HepG2 (cell line): ENCODE measurements around the gene FXYD1. TPM values are rescaled to one million over a fixed set of nuclear protein-coding genes. Genes with fewer than 3 reads are reported as not detected.

Experiments
- ATAC-seq: fragments of 200-7000 bp; cut with Tn5 transposase; 3 replicates; pipeline ENCODE4 v1.9.1; 2020; ENCODE audit warnings: mild to moderate bottlenecking, moderate library complexity
- BruUV-seq: library from RNA; stranded (reverse); fragments of 400-500 nt; replicated peaks from 2 replicates; lab custom pipeline; 2021; lab: Mats Ljungman, UMichigan
- CTCF ChIA-PET: fragments of 300-600 bp; formaldehyde crosslinking; extraction: SDS; loops from one replicate; lab custom pipeline; 2021; ENCODE audit warnings: low total read pairs, inconsistent platforms, low intra/inter-chr PET ratio; lab: Yijun Ruan, JAX
- POLR2A ChIA-PET: fragments of 350-600 bp; sonication (Branson Sonifier 250); formaldehyde crosslinking; loops from one replicate; lab custom pipeline; 2020; ENCODE audit warnings: antibody characterized with exemption, inconsistent platforms; lab: Yijun Ruan, JAX
- DNase-seq: peaks from one replicate; pipeline ENCODE4 v3.0.0-alpha.2; 2015; ENCODE audit warnings: low spot score
- FAIRE-seq: peaks from 3 replicates; lab custom pipeline; 2011; peaks lifted over from hg19 to GRCh38; lab: Jason Lieb, UNC
- H2AFZ ChIP-seq: one replicate; pipeline ENCODE4 v1.6.1; 2011; ENCODE audit warnings: low read length, inconsistent platforms
- H3K27ac ChIP-seq: fragments of 300-600 bp; 3 replicates; pipeline ENCODE4 v1.8.0; 2011; ENCODE audit warnings: mixed run types, mild to moderate bottlenecking, mixed read lengths, low read length, inconsistent platforms; ENCODE audit not compliant: insufficient read depth; ENCODE audit errors: extremely low read length
- H3K27me3 ChIP-seq, 2 experiments: fragments of 200-600 bp in 1 of 2; 2 replicates in 1 of 2; 3 replicates in 1 of 2; pipeline versions ENCODE4 v1.6.0 to v1.8.0; 2011; ENCODE audit warnings: low read length in 2 of 2, mild to moderate bottlenecking in 2 of 2, moderate library complexity in 2 of 2, inconsistent platforms in 1 of 2; ENCODE audit not compliant: insufficient read depth in 2 of 2, control insufficient read depth in 1 of 2
- H3K36me3 ChIP-seq, 2 experiments: fragments of 200-600 bp in 1 of 2; replicated peaks in 1 of 2; 2 replicates in 1 of 2; 3 replicates in 1 of 2; pipeline versions ENCODE4 v1.5.1 to v1.8.0; 2011; ENCODE audit warnings: low read length in 2 of 2, inconsistent platforms in 1 of 2; ENCODE audit not compliant: insufficient read depth in 2 of 2, control insufficient read depth in 1 of 2
- H3K4me1 ChIP-seq: 2 replicates; pipeline ENCODE4 v1.5.1; 2012; ENCODE audit warnings: low read length, inconsistent platforms; ENCODE audit not compliant: insufficient read depth
- H3K4me2 ChIP-seq: 2 replicates; pipeline ENCODE4 v1.6.0; 2011; ENCODE audit warnings: low read depth, low read length, inconsistent platforms
- H3K4me3 ChIP-seq, 3 experiments: fragments of 200-600 bp in 1 of 3; sonication (generic), shearing (Covaris generic) in 1 of 3; replicated peaks in 1 of 3; 2 replicates each; pipeline ENCODE4 v1.5.1; 2011 to 2016; ENCODE audit warnings: low read length in 3 of 3, inconsistent platforms in 2 of 3, low read depth in 2 of 3, mild to moderate bottlenecking in 2 of 3, control low read depth in 1 of 3, mixed read lengths in 1 of 3; ENCODE audit not compliant: insufficient read depth in 1 of 3
- H3K79me2 ChIP-seq: one replicate; pipeline ENCODE4 v1.6.1; 2011; ENCODE audit warnings: low read length, inconsistent platforms; ENCODE audit not compliant: insufficient read depth
- H3K9ac ChIP-seq: 2 replicates; pipeline ENCODE4 v1.6.0; 2011; ENCODE audit warnings: mild to moderate bottlenecking, low read depth, low read length, inconsistent platforms; ENCODE audit not compliant: insufficient read depth
- H3K9me3 ChIP-seq: 2 replicates; pipeline ENCODE4 v1.5.1; 2012; ENCODE audit warnings: mild to moderate bottlenecking, low read length
- H4K20me1 ChIP-seq: 2 replicates; pipeline ENCODE4 v1.6.0; 2011; ENCODE audit warnings: inconsistent platforms, mild to moderate bottlenecking, low read length, moderate library complexity; ENCODE audit not compliant: insufficient read depth
- DDIT3 ChIP-seq: sonication (generic); formaldehyde crosslinking; IDR thresholded peaks from 2 replicates; pipeline ENCODE4 v1.4.0; 2020; ENCODE audit warnings: mild to moderate bottlenecking, missing genetic modification reagents
- HOXA5 ChIP-seq: sonication (generic); formaldehyde crosslinking; IDR thresholded peaks from 2 replicates; pipeline ENCODE4 v1.4.0; 2020; ENCODE audit warnings: missing genetic modification reagents
- NFE2L2 ChIP-seq: fragments of 150-350 bp; IDR thresholded peaks from 2 replicates; pipeline ENCODE4 v1.6.1; 2014; ENCODE audit warnings: low read length
- SAP130 ChIP-seq: IDR thresholded peaks from 2 replicates; pipeline ENCODE4 v1.6.1; 2016; ENCODE audit warnings: low read depth
- SNAPC5 ChIP-seq: sonication (generic); formaldehyde crosslinking; IDR thresholded peaks from 2 replicates; pipeline ENCODE4 v1.8.1; 2023; ENCODE audit warnings: mild to moderate bottlenecking, missing genetic modification reagents, borderline replicate concordance
- SOX6 ChIP-seq, 2 experiments: fragments of 450-650 bp in 1 of 2; sonication (generic) in 1 of 2; formaldehyde crosslinking in 1 of 2; IDR thresholded peaks; 2 replicates each; pipeline versions ENCODE4 v1.4.0 to v1.6.1; 2017 to 2020; ENCODE audit warnings: antibody characterized with exemption in 1 of 2, mild to moderate bottlenecking in 1 of 2, missing genetic modification reagents in 1 of 2
- STAT6 ChIP-seq: sonication (generic); formaldehyde crosslinking; IDR thresholded peaks from 2 replicates; pipeline ENCODE4 v1.4.0; 2020; ENCODE audit warnings: missing genetic modification reagents, mild to moderate bottlenecking, borderline replicate concordance
- TBX3 ChIP-seq: fragments of 450-650 bp; IDR thresholded peaks from 2 replicates; pipeline ENCODE4 v1.6.1; 2017; ENCODE audit warnings: antibody characterized with exemption, mild to moderate bottlenecking, inconsistent platforms, borderline replicate concordance
- THAP8 ChIP-seq: sonication (generic); formaldehyde crosslinking; IDR thresholded peaks from 2 replicates; pipeline ENCODE4 v1.5.1; 2020; ENCODE audit warnings: missing genetic modification reagents, mild to moderate bottlenecking, borderline replicate concordance
- ZFP62 ChIP-seq: sonication (generic); formaldehyde crosslinking; IDR thresholded peaks from 2 replicates; pipeline ENCODE4 v1.4.0; 2020; ENCODE audit warnings: missing genetic modification reagents
- ZNF7 ChIP-seq: IDR thresholded peaks from 2 replicates; pipeline ENCODE4 v1.6.1; 2016; ENCODE audit warnings: missing biosample characterization, missing genetic modification reagents
- ZNF724P ChIP-seq: sonication (generic); formaldehyde crosslinking; IDR thresholded peaks from 2 replicates; pipeline ENCODE4 v1.8.0; 2022; ENCODE audit warnings: missing genetic modification reagents, borderline replicate concordance
- ZNF740 ChIP-seq: sonication (generic); formaldehyde crosslinking; IDR thresholded peaks from 2 replicates; pipeline ENCODE4 v1.4.0; 2020; ENCODE audit warnings: missing genetic modification reagents
- ZNF800 ChIP-seq: sonication (generic); formaldehyde crosslinking; IDR thresholded peaks from 2 replicates; pipeline ENCODE4 v1.4.0; 2020; ENCODE audit warnings: missing genetic modification reagents
- ZNF883 ChIP-seq: sonication (generic); formaldehyde crosslinking; IDR thresholded peaks from 2 replicates; pipeline ENCODE4 v1.5.1; 2020; ENCODE audit warnings: mild to moderate bottlenecking, missing genetic modification reagents; ENCODE audit errors: not compliant biosample characterization
- ZSCAN12 ChIP-seq: sonication (generic); formaldehyde crosslinking; IDR thresholded peaks from 2 replicates; pipeline ENCODE4 v1.9.0; 2021; ENCODE audit warnings: mild to moderate bottlenecking, missing genetic modification reagents
- WGBS: methylation state at CpG from one replicate; pipeline ENCODE4 v1.1.6; 2017; ENCODE audit warnings: low lambda C conversion rate; 5-methylcytosine and 5-hydroxymethylcytosine counted together
- in situ Hi-C: cut with HindIII; loops from 2 replicates; pipeline ENCODE4 v1.10.0; 2017; ENCODE audit warnings: low pct_unique_long_range_greater_than_20kb; ENCODE audit not compliant: extremely low pct_ligation_motif_present
- intact Hi-C: fragments of 100-400 bp; cut with micrococcal nuclease; formaldehyde crosslinking; loops from one replicate; pipeline ENCODE4 v1.10.0; 2022; ENCODE audit not compliant: unreplicated experiment
- polyA plus RNA-seq, 8 experiments: library from polyadenylated mRNA; depleted of rRNA in 3 of 8; stranded (reverse) in 7 of 8; unstranded in 1 of 8; fragments of >200 nt; fragmentation: Illumina TruSeq in 4 of 8; extraction: Trizol in 4 of 8; gene quantifications; 2 replicates each; pipeline versions ENCODE4 v1.2.1 to v1.2.3, GENCODE V29; 2011 to 2016; ENCODE audit warnings: low read depth in 4 of 8, missing spikeins in 1 of 8, mixed read lengths in 1 of 8; ENCODE audit not compliant: insufficient read depth in 1 of 8
- total RNA-seq, 5 experiments: library from RNA; depleted of rRNA; stranded (reverse); fragments of >200 nt; fragmentation: Illumina TruSeq; extraction: Trizol; gene quantifications; 2 replicates each; pipeline ENCODE4 v1.2.3, GENCODE V29; 2016; ENCODE audit warnings: low read depth in 1 of 5

Gene FXYD1
- total and polyA plus RNA-seq, 2 of the 13 experiments (the other 11 are each of a cell fraction or from before 2014, with no cell fraction given): 31.2 TPM; not detected in 1

GRCh38 chr19:35181387-35181786 lies 42.8 kb downstream of the FXYD1 start (continued):
- no peak for TF ChIP-seq ZFP62 (CRISPR knock-in tag)
- TF ChIP-seq ZNF740 (CRISPR knock-in tag): no peak
- no peak for TF ChIP-seq STAT6 (CRISPR knock-in tag)
- no peak for TF ChIP-seq ZNF883 (CRISPR knock-in tag)
- TF ChIP-seq DDIT3 (CRISPR knock-in tag): no peak
- TF ChIP-seq ZNF7 (CRISPR knock-in tag): no peak
- TF ChIP-seq ZSCAN12 (CRISPR knock-in tag): no peak
- no peak for TF ChIP-seq SNAPC5
- TF ChIP-seq NFE2L2: peak; percentile 50; the same call in 1 of the 2 replicates
- TF ChIP-seq, all 625 proteins: peak for 3

- no TSS peak for BruUV-seq
- H2AFZ ChIP-seq: no peak overlapping the region
- 0% methylated on average over 1 of the region's 1 CpG for WGBS
- H3K4me2 ChIP-seq: no peak overlapping the region
- FAIRE-seq (no peak), DNase-seq (no peak), ATAC-seq (no peak)
- no peaks in the 10 kb centered on the region for H3K9me3 ChIP-seq
- H3K79me2 ChIP-seq: no peaks in the 10 kb centered on the region
- no peak overlapping the region for H3K9ac ChIP-seq
- H3K27ac ChIP-seq: no peak overlapping the region
- POLR2A ChIA-PET: no interaction called here
- intact Hi-C loops: no loop called here
- H4K20me1 ChIP-seq: no peaks in the 10 kb centered on the region
- in situ Hi-C loops: no loop called here
- H3K36me3 ChIP-seq: no peaks in the 10 kb centered on the region
- H3K27me3 ChIP-seq: no peaks in the 10 kb centered on the region
- CTCF ChIA-PET: no interaction called here
- H3K4me1 ChIP-seq: no peaks in the 10 kb centered on the region
- H3K4me3 ChIP-seq: no peak overlapping the region
- TF ChIP-seq SAP130 (CRISPR knock-in tag): no peak
- no peak for TF ChIP-seq ZNF800
- no peak for TF ChIP-seq SOX6 (IDR thresholded peaks at IDR 0.05)
- no peak for TF ChIP-seq SOX6 (CRISPR knock-in tag; IDR thresholded peaks at IDR 0.05)
- no peak for TF ChIP-seq TBX3
- no peak for TF ChIP-seq ZNF724P (CRISPR knock-in tag)
- no peak for TF ChIP-seq HOXA5 (CRISPR knock-in tag)
- no peak for TF ChIP-seq THAP8 (CRISPR knock-in tag)
Observed at GRCh38 chr19:35184267-35184666, 45.6 kb downstream of the FXYD1 start.
